RCC 7860 (cell line): ENCODE results near the gene DUOXA1.

ENCODE experiments used
- DNase-seq: peaks from one replicate; pipeline ENCODE4 v3.0.0-alpha.2; 2015; ENCODE audit warnings: low spot score
- FAIRE-seq: peaks from 2 replicates; lab custom pipeline; 2012; peaks lifted over from hg19 to GRCh38; lab: Jason Lieb, UNC

DUOXA1 gene

DNA sequence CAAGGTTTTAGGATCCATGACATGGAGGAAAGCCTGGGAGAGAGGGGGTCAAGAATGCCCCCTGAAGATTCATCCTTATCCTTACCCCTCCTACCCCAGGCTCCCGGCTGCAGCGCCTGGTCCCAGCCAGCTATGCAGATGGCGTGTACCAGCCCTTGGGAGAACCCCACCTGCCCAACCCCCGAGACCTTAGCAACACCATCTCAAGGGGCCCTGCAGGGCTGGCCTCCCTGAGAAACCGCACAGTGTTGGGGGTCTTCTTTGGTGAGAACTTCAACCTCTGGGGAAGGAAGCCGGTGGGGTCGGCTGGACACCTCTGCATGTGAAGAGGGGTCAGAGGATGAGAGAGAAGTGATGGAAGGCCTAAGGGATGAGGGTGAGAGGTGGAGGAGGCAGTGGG, 4.4 kb upstream of the DUOXA1 start:
- DNase-seq (no peak), FAIRE-seq (no peak)

DNA sequence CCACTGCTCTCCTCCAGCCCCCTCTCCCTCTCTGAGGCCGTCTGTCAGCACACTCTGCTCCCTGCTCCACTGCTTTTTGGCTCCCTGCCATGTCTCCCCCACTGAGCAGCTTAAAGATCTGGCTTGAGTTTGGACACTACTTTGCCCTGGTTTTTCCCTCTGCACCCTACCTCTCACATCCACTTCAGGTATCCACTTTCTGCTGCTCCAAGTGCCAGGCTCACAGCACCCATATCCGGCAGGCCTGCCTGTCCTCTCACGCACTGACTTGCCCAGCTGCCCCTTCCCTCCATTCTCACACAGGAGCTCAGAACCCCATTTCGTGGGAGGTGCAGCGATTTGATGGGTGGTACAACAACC, 3.9 kb upstream of the DUOXA1 start:
- FAIRE-seq (no peak), DNase-seq (no peak)

DNA sequence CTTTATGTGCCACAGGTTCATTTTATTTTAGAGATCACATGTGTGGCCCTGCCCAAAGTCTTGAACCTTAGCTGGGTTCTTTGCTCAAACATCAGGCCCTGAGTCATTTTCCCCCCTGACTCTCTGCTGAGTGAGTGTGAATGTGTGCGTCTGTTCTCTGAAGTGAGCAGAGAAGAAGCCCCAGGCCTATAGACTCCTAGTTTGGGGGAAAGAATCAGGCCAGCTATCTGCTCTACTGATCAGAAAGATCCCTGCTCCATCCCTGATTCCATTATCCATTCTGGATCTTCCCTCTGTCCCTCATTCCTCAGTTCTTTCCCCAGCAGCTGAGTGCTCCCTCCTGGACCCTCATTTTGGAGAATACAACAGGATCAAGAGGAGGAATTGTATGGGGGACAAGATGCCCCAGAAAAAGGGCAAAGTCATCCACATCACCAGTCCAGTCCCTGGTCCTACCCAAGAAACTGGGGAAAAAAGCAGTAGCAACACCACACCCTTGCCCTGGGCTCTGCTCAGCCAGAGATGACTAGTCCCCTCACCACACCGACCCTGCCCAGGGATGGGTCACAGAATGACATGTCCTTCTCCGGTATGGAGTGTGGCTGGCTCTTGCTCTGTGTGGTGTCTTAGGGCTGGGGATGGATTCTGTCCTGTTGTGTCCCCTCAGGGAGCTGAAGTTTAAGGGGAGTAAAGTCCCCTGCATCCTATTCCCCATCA, 3.3 kb upstream of the DUOXA1 start:
- FAIRE-seq (no peak), DNase-seq (no peak)

DNA sequence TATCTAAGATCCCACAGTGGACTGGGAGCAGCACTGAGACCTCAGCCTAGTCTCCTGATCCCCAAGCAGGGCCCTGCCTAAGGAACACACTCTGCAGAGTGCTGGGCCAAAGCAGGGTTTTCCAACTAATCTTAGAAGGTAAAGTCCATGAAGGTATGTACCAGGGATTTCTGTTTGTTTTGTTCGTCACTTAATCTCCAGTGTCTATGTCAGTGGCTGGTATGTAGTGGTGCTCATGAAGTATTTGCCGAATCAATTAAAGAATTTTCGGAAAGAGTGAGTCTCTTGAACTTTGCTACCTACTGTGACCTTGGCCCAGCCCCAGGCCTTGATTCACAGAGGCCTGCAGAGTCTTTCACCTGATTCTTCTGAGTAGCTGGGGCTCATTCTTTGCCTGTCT, 1.8 kb upstream of the DUOXA1 start:
- FAIRE-seq, result no peak
- no peak for DNase-seq

DNA sequence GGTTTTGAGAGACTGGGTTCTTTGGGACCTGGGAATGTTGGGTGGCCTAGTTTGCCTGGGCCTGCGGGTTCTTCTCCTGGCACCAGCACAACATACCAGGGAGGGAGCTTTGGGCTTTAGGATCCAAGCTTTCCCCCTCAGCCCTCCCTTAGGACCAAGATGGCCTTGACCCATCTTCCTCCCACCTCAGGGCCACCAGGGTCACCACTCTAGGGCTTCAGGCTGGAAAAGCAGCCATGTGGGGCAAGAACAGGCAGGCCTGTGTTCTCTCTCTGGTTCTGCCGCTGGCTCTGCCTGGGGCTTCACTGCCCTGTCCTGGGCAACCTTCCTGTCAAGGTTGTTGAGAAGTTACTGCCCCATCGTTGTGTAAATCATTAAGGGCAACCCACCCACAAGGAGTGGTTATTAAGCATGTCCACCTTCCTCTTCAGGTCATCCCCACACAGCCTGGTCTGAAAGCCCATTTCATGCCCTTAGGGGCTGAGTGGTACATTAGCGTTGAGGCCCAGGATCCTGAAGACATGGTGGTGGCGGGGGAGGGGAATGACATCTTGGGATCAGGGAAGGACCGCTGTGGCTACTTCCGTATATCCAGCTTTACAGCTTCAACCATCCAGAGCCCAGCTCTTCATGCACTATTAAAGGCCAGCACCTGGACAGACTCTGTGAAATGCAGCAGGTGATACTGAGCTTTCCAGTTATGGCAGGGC, 767 bp upstream of the DUOXA1 start:
- no peak for DNase-seq
- FAIRE-seq, result no peak

DNA sequence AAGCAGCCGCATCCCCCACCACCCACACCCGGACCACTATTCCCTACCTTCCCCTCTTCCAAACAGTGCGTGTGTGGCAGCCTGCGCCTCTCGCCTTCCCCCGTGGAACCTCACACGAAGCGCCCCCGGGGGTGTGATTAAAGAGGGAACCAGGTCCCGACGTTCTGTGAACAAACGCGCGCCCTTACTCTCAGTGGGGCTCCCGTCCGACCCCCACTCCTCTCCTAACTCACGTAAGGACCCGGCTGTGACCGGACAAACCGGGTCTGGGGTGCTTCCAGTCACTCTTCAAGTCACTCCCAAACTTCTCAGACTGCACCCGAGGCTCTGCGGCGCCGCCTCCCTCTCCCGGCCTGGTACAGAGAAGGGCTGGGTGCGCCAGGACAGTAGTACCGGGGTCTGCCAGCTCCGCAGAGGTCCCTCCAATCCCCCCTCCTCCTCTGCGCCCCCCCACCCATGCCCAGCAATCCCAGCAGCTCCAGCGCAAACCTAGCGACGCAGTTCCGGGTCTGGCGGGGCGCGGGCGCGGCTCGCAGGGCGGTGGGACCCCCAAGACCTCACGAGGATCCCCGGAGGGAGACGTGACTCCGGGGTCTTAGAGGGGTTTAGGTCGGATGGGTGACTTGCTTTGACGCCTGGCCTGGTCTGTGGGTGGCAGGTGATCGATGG, 574 bp downstream of the DUOXA1 start:
- DNase-seq, result no peak
- no peak for FAIRE-seq

DNA sequence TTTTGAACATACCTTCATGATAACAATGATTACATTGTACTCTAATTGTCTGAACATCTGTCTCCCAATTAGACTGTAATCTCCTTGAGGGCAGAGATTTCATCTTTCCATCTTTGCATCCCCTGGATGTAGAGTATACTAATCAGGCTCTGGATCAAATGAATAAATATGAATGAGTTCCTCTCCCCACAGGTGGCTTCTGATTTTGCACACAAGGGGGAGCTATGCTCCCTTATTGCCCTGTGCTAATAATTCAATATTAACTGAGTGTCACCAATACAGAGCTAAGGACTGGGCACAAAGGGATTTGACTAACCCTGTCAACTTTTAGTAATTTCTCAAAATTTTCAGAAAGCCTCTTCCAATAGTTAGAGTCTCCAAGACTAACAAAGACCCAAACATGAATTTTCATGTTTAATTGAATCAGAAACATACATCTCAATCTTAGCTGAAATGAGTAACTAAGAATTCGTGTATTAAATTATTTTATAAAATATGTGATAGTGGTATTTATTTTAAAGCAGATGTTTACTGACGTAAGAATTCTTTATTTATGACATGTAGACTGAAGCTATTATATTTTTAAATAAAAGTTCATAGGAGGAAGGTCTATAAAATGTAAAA, 3.0 kb downstream of the DUOXA1 start:
- peak; percentile 22 for DNase-seq
- FAIRE-seq, result no peak

DNA sequence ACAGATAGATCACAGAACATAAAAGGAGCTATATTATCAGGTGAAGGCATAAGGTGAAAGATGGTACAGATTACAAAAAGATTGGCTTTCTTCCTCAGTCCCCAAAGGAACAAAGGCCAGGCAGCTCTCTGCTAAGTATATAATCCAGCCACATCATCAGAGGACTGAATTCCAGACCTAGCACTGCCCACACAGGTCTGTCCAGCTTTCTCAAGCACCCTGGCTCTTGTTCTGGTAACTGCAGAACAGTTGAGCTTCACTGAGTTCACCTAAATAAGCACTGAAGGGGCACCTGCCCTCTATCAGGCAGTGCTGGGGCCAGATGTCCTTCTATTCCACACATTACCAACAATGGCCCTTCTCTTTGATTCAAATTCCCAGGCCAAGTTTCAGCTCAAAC, 6.3 kb downstream of the DUOXA1 start:
- DNase-seq, result no peak
- no peak for FAIRE-seq

DNA sequence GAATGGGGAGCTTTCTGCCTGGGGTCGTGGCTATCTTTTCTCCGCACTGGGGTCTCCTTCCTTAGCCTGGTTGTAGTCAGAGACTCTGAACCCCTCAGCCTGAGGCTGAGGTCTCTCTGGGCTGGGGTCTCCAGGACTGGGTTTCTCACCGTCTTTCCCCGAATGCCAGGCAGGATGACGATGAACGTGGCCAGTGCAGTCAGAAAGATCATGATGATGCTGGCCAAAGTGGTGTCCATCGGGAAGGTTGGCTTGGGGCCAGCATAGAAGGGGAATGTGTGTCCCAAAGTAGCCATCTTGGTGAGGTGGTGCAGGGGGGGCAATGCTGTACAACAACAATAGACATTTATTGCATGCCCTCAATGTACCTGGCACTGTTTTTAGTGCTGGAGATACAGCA, 7.0 kb downstream of the DUOXA1 start:
- FAIRE-seq, result no peak
- DNase-seq, result no peak

DNA sequence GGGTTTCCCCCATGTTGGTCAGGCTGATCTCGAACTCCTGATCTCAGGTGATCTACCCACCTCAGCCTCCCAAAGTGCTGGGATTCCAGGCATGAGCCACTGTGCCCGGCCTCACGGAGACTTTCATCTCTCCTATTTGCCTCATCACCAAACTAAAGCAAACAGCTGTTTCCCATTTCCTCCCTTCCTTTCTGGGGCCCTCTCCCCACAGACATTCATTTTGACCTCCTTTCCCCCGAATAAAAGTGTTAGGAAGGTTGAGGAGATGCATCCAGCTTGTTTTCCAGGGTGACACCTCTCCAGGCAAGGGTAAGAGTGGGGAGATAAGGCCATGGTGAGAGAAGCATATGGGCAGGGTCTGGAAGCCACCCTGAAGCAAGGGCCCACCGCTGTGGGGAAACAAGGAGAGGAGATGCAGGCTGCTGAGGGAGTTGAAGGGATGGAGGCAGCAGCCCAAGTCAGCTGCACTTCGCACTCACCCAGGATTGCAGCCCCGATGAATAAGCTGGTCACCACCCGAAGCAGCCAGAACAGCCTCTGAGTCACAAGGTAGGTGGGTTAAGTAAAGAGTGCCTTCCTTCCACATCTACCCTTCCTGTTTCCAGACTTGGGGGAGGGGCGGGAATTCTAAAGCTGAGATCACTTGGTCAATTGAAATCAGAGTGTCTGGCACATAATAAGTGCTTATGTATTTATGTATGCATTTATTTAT, 7.8 kb downstream of the DUOXA1 start:
- DNase-seq (peak; percentile 83), FAIRE-seq (peak; percentile 78)

DNA sequence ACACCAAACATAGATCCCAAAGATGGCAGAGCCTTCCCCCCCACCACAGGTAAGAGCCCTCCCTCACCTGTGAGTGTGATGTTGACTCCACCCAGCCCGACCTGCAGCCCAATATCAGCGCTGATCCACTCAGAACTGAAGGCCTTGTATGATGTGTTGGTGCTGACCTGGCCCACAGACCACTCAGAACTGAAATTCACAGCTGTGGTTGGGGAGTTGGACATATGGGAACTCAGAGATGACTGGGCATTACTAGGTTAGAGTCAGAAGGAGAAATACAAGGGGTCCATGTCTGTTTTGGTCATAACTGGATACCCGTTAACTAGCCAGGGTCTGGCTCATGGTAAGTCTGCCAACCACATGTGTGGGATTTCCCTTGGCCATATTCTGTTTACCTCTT, 8.7 kb downstream of the DUOXA1 start:
- no peak for FAIRE-seq

DNA sequence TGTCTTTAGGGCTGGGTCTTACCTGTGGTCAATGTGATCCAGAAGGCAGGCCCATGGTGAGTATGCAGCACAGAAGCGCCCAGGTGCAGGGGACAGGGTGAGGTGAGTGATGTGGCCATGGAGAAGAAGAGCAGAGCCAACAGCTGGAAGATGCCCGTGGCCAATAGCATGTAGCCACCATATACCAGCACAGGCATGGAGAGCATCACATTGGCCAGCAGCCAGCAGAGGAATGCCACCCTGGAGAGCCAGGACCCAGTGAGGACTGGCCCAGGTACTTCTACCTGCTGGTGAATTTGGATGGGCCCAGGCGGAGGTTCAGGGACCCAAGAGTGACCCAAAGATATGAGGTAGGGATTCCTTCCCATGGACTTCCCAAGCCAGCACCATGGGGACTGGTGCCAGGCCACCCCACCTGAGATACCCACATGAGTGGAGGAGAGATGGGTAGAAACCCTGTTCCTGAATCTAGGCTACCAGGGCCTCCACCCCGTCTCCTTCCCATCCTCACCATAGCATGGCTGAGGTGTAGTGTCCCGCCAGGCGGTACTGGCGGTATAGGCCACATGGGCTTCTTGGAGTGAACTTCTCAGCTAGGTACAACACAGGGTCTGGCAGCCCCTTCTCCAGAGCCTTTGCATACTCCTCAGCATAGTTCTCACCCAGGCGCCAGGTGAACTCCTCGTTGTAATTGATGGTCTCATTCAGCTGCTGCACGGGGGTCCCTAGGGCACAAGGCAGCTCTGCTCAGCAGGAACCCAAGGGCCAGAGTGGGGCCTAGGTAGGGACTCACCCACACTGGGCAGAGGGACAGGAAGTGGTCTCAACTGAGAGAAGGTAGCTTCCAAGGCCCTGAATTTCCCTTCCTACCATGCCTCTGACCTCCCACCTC, 9.4 kb downstream of the DUOXA1 start:
- FAIRE-seq, result no peak

More for the DNA sequence above, 8.7 kb downstream of the DUOXA1 start:
- DNase-seq, result no peak

DNA sequence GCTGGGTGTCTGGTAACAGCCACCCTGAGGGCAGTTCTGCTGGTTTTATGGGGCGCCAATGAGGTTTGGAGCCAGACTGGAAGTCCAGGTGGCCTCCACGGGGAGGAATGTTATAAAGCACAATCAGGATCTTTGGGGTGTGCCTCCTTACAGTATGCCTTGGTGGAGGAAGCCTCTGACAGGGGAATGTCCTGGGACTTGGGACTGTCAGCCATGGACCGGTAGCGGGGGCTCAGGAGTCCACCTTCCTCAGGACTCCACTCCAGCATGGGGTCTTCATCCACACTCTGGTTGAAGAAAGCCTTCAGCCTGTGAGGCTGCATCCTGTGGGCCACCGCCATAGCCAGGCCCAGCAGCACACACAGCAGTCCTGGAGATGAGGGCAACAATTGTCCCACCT, 10.7 kb downstream of the DUOXA1 start:
- DNase-seq (no peak), FAIRE-seq (no peak)

More for the DNA sequence above, 9.4 kb downstream of the DUOXA1 start:
- no peak for DNase-seq

DNA sequence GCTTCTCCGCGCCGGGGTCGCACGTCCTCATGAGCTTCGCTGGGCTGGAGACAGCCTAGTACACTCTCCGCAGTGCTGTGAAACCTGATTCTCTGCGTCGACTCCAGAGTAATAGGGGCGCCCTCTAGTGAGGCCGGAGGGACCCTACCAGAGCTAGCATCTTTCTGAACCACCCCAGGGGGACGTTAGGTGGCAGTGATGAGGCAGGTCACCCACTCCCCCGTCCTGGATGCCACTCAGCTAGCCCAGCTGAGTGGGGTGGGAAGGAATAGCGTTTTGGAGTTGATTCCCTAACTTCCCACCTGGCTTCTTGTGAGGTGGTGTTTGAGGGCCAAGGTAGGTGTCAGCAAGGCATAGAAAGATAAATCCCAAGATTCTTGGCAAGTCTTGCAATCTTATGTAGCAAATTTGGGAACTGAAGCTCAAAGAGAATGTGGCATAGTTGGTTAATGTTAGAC, 11.5 kb downstream of the DUOXA1 start:
- no peak for FAIRE-seq

DNA sequence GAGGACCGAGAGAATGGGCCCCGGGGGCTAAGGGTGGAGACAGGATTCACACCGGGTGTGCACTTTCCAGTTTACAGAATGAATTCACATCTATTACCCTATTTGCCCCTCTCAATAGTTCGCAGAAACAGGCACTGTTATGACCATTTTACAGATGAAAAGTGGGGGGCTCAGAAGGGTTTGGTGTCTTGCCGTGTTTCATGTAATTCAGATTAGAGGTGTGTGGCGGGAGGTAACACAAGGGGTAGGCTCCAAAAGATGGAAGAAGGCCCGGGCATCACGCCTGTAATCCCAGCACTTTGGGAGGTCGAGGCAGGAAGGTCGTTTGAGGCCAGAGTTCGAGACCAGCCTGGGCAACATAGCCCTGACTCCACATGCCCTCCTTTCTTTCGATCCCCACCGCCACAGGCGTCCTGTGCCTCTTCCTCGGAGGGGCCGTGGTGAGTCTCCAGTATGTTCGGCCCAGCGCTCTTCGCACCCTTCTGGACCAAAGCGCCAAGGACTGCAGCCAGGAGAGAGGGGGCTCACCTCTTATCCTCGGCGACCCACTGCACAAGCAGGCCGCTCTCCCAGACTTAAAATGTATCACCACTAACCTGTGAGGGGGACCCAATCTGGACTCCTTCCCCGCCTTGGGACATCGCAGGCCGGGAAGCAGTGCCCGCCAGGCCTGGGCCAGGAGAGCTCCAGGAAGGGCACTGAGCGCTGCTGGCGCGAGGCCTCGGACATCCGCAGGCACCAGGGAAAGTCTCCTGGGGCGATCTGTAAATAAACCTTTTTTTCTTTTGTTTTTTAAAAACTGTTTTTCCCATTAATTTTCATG, 12.2 kb downstream of the DUOXA1 start:
- no peak for DNase-seq
- no peak for FAIRE-seq

More for the DNA sequence above, 11.5 kb downstream of the DUOXA1 start:
- peak; percentile 69 for DNase-seq

DNA sequence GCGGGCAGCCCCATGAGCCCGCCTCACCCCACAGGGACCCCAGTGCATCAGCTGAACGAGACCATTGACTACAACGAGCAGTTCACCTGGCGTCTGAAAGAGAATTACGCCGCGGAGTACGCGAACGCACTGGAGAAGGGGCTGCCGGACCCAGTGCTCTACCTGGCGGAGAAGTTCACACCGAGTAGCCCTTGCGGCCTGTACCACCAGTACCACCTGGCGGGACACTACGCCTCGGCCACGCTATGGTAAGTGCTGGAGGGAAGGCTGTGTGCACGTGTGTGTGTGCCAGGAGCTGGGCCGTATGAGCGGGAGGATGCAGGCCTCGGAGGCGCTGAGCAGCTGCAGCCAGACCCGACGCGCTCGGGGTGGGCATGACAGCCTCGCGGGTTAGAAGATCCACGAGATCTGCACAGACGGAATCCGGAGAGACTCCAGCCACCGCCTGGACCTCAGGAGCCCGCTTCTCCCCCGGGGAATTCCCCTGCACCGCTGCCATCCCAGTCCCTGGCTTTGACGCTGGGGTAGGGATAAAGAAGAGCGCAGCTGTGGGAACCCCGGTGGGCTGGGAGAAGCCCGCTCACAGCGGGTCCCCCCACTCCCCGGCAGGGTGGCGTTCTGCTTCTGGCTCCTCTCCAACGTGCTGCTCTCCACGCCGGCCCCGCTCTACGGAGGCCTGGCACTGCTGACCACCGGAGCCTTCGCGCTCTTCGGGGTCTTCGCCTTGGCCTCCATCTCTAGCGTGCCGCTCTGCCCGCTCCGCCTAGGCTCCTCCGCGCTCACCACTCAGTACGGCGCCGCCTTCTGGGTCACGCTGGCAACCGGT, 13.0 kb downstream of the DUOXA1 start:
- no peak for FAIRE-seq
- no peak for DNase-seq

DNA sequence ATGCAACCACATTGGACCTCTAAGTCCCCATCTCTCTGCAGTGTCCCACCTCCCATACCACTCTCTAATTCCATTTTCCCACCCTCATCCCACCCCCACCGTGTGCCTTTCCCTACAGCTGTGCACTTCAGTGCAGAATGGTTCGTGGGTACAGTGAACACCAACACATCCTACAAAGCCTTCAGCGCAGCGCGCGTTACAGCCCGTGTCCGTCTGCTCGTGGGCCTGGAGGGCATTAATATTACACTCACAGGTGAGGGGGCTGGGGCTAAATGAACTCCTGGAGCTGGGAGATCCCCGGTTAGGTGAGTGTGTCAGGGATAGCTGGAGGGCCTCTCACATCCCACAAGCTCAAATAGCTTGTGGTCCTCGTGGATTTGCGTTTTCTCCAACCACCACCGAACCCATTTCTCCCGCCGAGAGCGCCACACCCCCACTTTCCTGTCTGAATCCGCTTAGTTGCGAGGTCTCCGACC, 13.6 kb downstream of the DUOXA1 start:
- DNase-seq (no peak), FAIRE-seq (no peak)

DNA sequence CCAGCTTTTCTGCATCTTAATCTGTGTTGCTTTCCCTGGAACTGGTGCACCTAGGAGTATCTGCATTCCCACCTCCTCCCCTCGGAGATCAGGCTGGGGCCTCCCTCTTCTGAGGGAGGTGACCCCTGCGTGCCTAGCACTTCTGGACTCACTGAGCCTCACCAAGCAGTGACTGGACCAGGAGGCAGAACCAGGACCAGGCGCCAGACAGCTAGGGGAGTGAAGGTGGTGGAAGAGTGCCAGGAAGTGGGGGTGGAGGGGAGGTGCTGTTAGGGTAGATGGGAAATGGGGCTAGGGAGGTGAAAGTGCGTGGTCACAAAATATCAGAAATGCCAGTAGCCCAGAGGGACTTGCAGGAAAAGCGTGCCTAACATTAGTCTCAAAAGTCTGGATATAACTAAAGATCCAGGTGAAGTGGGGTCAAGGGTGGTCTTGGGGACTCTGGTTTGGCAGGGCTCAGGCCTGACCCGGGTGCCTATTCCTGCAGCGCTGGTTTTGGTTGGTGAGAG, 14.3 kb downstream of the DUOXA1 start:
- no peak for FAIRE-seq
- DNase-seq, result no peak
